MM.1S (cell line): ENCODE results near the gene BTBD17.

Source experiments
- DNase-seq: peaks from one replicate; pipeline ENCODE4 v3.0.0-alpha.2; 2015
- H2AFZ ChIP-seq: fragments of 300-600 bp; sonication (generic); 2 replicates; pipeline ENCODE4 v1.6.0; 2016; ENCODE audit warnings: antibody characterized with exemption, low read length
- H3F3A ChIP-seq: fragments of 300-600 bp; sonication (generic); 2 replicates; pipeline ENCODE4 v1.6.1; 2016; ENCODE audit warnings: mild to moderate bottlenecking, antibody characterized with exemption, low read length, moderate library complexity, mixed read lengths; ENCODE audit not compliant: insufficient read depth
- H3K27ac ChIP-seq: fragments of 300-600 bp; sonication (generic); 2 replicates; pipeline ENCODE4 v1.5.1; 2016; ENCODE audit warnings: mild to moderate bottlenecking, low read length
- H3K27me3 ChIP-seq: fragments of 300-600 bp; sonication (generic); replicated peaks from 2 replicates; pipeline ENCODE4 v1.6.0; 2016; ENCODE audit warnings: low read length; ENCODE audit not compliant: insufficient read depth
- H3K36me3 ChIP-seq: fragments of 300-600 bp; sonication (generic); replicated peaks from 2 replicates; pipeline ENCODE4 v1.6.1; 2016; ENCODE audit warnings: mild to moderate bottlenecking, low read length, mixed read lengths; ENCODE audit not compliant: insufficient read depth
- H3K4me1 ChIP-seq: fragments of 300-600 bp; sonication (generic); 2 replicates; pipeline ENCODE4 v1.6.1; 2016; ENCODE audit warnings: low read length, mixed read lengths
- H3K4me2 ChIP-seq: fragments of 300-600 bp; sonication (generic); 2 replicates; pipeline ENCODE4 v1.6.0; 2016; ENCODE audit warnings: low read depth, low read length
- H3K4me3 ChIP-seq: fragments of 300-600 bp; sonication (generic); 2 replicates; pipeline ENCODE4 v1.5.1; 2016; ENCODE audit warnings: low read length, mixed read lengths
- H3K79me2 ChIP-seq: fragments of 300-600 bp; sonication (generic); 2 replicates; pipeline ENCODE4 v1.6.1; 2016; ENCODE audit warnings: mixed run types, low read length, mixed read lengths
- H3K9ac ChIP-seq: fragments of 300-600 bp; sonication (generic); 2 replicates; pipeline ENCODE4 v1.6.1; 2016; ENCODE audit warnings: low read length, mixed read lengths
- H3K9me2 ChIP-seq: fragments of 300-600 bp; sonication (generic); replicated peaks from 2 replicates; pipeline ENCODE4 v1.6.1; 2016; ENCODE audit warnings: mild to moderate bottlenecking, low read length, mixed read lengths; ENCODE audit not compliant: insufficient read depth
- H3K9me3 ChIP-seq: fragments of 300-600 bp; sonication (generic); replicated peaks from 2 replicates; pipeline ENCODE4 v1.6.1; 2016; ENCODE audit warnings: mild to moderate bottlenecking, low read length, mixed read lengths; ENCODE audit not compliant: insufficient read depth
- H4K20me1 ChIP-seq: fragments of 300-600 bp; sonication (generic); 2 replicates; pipeline ENCODE4 v1.6.1; 2016; ENCODE audit warnings: mild to moderate bottlenecking, low read length, moderate library complexity, mixed read lengths; ENCODE audit not compliant: insufficient read depth
- CTCF ChIP-seq: fragments of 300-600 bp; sonication (generic); IDR thresholded peaks from 2 replicates; pipeline ENCODE4 v1.5.1; 2016; ENCODE audit warnings: antibody characterized with exemption, low read length, mixed read lengths
- EZH2 ChIP-seq: fragments of 300-600 bp; sonication (generic); optimal IDR thresholded peaks from 2 replicates; pipeline ENCODE3; 2017; ENCODE audit warnings: low read depth, mild to moderate bottlenecking, antibody characterized with exemption, low read length, mixed read lengths
- EZH2phosphoT487 ChIP-seq: fragments of 300-600 bp; sonication (generic); IDR thresholded peaks from 2 replicates; pipeline ENCODE4 v1.6.1; 2018; ENCODE audit warnings: antibody characterized with exemption, low read length

The BTBD17 gene

GRCh38 chr17:74369221-74369620 is 7.6 kb upstream of the BTBD17 start:
- no peaks in the 10 kb centered on the region for H3K79me2 ChIP-seq
- no peaks in the 10 kb centered on the region for H3F3A ChIP-seq
- H3K4me1 ChIP-seq, result no peaks in the 10 kb centered on the region
- no peak overlapping the region for H3K9ac ChIP-seq
- no peaks in the 10 kb centered on the region for H3K36me3 ChIP-seq
- TF ChIP-seq EZH2 (no peak), CTCF (no peak), EZH2phosphoT487 (no peak)
- H3K27ac ChIP-seq, result no peak overlapping the region
- no peak overlapping the region for H3K4me3 ChIP-seq
- H3K4me2 ChIP-seq, result no peak overlapping the region
- H3K27me3 ChIP-seq, result peaks cover 76% of the 10 kb centered on the region
- no peak overlapping the region for H2AFZ ChIP-seq
- H4K20me1 ChIP-seq, result no peaks in the 10 kb centered on the region
- no peaks in the 10 kb centered on the region for H3K9me3 ChIP-seq
- DNase-seq, result no peak
- no peaks in the 10 kb centered on the region for H3K9me2 ChIP-seq

- peaks cover 75% of the 10 kb centered on the region for H3K27me3 ChIP-seq
- no peaks in the 10 kb centered on the region for H3K36me3 ChIP-seq
- no peaks in the 10 kb centered on the region for H4K20me1 ChIP-seq
- H3K4me1 ChIP-seq, result no peaks in the 10 kb centered on the region
- TF ChIP-seq EZH2 (no peak), CTCF (peak; percentile 92)
- no peaks in the 10 kb centered on the region for H3K79me2 ChIP-seq
- no peaks in the 10 kb centered on the region for H3K9me2 ChIP-seq
- H3F3A ChIP-seq, result no peaks in the 10 kb centered on the region
- H2AFZ ChIP-seq, result no peak overlapping the region
- no peak overlapping the region for H3K27ac ChIP-seq
- H3K4me2 ChIP-seq, result no peak overlapping the region
- no peaks in the 10 kb centered on the region for H3K9me3 ChIP-seq
- H3K9ac ChIP-seq, result no peak overlapping the region
- H3K4me3 ChIP-seq, result no peak overlapping the region
- DNase-seq, result peak; percentile 69
Measured at GRCh38 chr17:74368341-74369081, 6.8 kb upstream of the BTBD17 start.

- H2AFZ ChIP-seq, result no peak within 1 kb of the TSS
Measured at GRCh38 chr17:74367206-74367605, 5.5 kb upstream of the BTBD17 start, which contains the start of gene GPR142. Gene GPR142 (plus strand): TSS chr17:74367506. CDS start chr17:74369541, 2,035 bp downstream.

More at GRCh38 chr17:74367206-74367605, 5.5 kb upstream of the BTBD17 start, which contains the start of gene GPR142:
- no peaks in the 10 kb centered on the region for H3K79me2 ChIP-seq
- no peak for DNase-seq
- H3K4me1 ChIP-seq, result no peaks in the 10 kb centered on the region
- peaks cover 77% of the 10 kb centered on the region for H3K27me3 ChIP-seq
- H3F3A ChIP-seq, result no peaks in the 10 kb centered on the region
- TF ChIP-seq CTCF (no peak), EZH2 (no peak), EZH2phosphoT487 (no peak)
- no peak within 1 kb of the TSS for H3K4me3 ChIP-seq
- no peak within 1 kb of the TSS for H3K9ac ChIP-seq
- H3K9me2 ChIP-seq, result no peaks in the 10 kb centered on the region
- no peaks in the 10 kb centered on the region for H3K36me3 ChIP-seq
- H3K9me3 ChIP-seq, result no peaks in the 10 kb centered on the region
- no peak within 1 kb of the TSS for H3K27ac ChIP-seq
- H4K20me1 ChIP-seq, result no peaks in the 10 kb centered on the region
- no peak within 1 kb of the TSS for H3K4me2 ChIP-seq
